GM19468 (cell line): ENCODE results near the gene OSR1.

Source experiments
- ATAC-seq: cut with Tn5 transposase; IDR thresholded peaks from one replicate; pipeline ENCODE4 v1.9.1; 2021; ENCODE audit warnings: mild to moderate bottlenecking, moderate library complexity, moderate number of reproducible peaks; ENCODE audit not compliant: unreplicated experiment; ENCODE audit errors: extremely low read depth

The OSR1 gene

DNA sequence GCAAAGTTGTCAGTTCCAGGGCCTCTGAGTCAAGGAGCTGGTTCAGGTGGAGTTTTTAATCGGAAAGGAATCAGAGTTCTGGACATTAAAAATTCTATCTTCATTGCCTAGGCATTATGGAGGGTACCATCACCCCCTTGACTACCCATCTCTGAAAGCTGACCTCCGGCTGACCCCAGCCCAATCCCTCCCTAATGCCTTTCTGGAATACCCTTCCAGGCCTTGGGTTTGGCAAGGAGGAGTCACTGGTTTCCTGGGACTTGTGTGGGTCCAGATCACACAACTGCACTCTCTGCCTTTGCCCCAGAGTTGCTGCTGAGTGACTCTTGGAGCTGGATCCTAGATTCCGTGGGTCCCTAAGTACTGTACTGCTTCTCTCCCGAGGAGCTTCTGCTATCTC is 1.0 kb upstream of the OSR1 start:
- ATAC-seq: no peak

DNA sequence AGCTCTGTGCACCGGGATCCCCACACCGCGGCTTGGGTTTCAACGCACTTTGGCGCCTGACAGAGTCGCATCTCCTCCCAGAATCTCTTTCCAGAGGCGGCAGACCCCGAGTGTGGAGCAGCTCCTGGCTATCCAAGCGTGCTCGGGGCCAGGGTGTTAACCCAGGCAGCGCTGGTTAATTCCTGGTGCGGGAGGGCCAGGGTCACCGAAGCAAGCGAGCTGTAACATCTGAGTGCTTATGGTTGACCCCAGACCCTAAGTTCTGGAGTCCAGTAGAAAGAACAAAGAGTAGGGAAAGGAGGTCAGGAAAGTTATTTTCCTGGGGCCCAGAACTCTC is 566 bp upstream of the OSR1 start:
- ATAC-seq: no peak

DNA sequence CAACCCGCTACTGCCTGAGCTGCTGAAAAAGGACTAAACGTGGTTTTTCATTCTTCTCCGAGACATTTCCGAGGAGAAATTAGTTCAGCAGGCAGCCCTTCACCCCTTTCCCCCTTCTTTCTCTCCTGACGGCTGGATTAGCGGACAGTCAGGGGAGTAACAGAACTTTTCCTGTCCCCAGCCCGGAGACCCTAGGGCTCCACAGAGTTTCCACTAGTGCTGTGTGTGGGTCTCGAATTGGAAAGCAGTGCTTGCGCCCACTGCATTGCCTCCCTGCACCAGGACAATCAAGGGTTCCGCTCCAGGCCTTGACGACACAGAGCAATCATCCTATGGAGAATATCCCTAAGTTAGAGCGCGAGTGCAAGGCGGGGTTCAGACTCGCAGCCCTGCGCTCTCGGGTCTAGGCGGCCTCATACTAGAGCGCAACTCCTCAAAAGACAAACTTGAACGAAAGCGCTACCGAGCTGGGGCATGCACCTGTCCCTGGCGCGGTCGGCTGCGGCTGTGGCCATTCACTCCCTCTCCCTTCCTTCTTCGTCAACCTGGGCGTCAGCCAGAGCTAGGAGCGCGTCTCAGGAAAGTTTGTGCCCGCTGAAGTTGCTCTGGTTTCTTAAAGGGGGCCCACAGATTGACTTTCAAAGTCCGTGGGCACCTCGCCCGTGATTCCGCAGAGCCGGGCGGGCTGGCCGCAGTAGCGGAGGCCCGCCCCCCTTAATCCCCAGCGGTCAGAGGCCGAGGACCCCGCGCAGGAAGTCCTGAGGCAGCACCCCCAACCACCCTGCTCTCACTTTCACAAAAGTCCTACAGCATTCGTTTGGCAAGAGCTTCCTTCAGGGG is 801 bp downstream of the OSR1 start:
- ATAC-seq: no peak

DNA sequence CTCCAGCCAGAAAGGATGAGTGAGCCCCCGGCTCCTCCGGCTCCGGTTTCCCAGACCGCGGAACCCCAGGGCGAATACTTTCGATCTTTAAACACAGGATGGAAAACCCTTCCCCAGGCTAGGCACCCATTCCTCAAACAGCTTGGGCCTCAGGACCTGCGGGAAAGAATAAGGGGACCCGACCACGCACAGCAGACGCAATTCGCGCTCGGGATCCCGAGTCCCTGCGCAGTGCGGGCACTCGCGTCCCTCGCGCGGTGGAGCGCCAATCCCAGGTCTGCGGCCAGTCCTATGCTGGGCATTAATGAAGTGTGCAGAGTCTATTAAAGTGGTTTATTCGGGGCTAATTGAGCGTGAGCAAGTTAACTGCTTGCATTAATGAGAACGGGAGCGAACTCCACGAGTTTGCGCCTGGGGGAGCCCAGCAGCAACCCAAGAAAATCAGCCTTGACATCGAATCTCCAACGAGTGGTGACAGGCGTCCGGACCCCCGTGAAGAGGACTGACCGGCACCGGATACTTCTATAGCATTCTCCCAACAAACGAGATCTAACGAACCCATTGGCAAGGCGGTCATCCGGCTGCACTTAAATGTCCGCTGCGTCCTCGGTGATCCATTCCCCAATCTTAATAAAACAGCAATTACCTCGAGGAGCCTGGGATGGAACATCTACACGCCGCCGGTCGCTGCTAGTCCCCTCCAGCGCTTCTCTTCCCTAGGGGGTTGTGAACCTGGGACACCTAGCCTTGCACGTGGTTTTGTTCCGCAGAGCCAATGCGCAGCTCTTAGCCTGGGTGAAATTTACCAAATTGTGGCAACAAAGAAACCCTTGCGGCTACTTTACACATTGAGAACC is 1.6 kb downstream of the OSR1 start:
- no peak for ATAC-seq

DNA sequence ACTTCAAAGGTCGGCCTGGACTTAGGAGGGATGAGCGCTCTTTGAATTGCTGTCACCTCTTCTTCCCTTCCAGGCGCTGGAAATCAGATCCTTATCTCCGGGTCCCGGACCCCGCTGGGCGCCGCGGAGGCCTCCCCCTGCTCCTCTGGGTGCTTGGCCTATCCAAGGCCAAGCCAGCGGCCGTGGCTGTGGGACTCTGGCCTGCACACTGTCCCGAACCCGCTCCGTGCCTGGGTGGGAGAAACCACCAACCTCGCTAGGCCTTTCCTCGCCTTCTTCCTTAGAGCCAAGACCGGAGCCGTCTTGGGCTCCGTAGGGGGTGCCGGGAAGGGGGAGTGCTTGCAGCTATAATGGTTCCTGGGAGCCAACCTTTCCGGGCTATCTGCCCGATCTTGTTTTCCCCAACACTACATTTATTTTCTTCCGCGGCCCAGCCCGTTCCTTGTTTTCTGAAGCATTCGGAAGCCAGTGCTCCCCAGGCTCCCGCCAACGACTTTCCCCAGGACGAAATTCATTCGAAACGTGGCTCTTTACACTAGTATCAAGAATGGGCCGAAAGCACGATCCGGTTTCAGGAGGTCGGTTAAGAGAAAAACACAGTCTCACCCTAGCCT is 2.4 kb downstream of the OSR1 start:
- no peak for ATAC-seq

DNA sequence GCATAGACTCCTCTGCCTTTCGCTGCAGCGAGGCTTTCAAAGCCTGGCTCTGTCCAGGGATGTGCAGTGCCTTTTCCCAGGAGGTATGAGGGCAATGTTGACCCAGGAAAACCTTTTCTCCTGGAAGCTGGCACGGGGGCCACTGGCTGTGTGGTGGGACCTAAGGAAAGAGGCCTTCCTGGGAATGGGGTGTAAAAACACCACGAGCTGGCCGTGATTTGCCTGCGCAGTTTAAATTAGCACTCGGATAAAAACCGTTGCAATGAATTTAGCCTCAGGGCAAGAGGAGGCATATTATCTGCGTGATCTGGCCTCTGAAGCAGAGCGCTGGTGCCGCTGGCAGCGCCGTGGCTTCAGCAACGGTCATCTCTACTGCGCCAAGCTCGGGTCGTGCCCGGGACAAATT is 3.0 kb downstream of the OSR1 start:
- no peak for ATAC-seq

DNA sequence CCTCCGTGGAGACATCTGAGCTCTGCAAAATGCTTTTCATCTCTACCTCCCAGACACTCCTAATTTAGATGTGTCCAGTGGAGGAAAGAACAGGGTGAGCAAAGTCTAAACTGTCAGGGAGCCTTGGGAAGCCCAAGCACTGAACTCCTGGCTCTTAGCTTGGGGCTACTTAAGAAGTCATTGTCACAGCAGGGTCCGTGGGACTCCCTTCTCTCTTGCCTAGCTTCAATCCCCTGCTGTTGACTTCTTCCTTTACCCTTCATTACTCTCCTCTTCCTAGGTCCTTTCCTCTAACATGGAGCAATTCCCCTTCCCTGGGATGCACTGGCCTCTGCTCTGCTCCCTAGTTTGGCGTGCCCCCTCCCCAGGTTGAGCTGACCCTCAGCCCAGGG is 3.4 kb downstream of the OSR1 start:
- no peak for ATAC-seq

DNA sequence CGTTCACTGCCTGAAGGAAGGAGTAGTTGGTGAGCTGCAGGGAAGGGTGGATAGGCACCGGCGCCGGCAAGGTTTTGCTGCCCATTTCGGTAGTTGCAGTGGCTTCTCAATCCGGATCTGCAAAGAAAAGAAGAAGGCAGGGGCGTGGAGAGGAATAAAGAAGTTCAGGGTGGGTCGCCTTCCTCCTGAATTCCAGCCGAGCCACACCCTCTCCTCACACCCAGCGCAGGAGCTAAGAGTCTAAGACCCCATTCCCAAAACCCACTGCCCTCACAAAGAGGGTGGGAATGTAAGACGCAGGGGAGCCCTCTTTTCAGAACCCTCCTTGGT is 4.7 kb downstream of the OSR1 start:
- ATAC-seq: no peak

DNA sequence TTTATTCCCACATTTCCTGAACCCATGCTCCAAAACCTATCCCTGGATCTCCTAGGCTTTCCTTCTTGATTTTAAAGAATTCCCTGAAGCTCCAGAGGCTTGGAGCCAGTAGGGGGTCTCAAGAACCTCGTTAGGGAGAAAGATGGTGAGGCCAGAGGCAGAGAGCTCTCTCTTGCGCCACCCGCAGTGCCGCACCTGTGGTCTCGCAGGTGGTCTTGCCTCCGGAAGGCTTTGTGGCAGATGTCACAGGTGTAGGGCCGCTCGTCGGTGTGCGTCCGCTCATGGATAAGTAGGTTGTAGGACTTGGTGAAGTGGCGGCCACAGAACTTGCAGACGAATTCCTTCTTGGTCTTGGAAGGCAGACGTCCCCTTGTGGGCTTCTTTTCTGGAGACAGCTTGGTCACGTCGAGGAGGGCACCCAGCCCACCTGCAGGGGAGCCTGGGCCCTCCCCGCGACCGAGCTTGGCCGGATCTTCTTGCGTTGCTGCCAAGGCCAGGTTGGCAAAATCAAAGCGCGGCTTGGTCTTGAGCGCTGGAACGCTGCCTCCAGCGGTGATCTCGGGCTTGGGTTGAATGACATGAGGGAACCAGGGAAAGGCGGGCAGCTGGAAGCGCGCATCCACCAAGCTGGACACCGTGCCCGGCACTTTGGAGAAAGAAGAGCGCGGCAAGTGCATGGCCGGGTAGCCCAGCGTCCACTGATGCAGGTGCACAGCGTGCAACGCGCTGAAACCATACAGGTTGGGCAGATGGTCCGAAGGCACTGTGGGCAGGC is 5.3 kb downstream of the OSR1 start:
- no peak for ATAC-seq

DNA sequence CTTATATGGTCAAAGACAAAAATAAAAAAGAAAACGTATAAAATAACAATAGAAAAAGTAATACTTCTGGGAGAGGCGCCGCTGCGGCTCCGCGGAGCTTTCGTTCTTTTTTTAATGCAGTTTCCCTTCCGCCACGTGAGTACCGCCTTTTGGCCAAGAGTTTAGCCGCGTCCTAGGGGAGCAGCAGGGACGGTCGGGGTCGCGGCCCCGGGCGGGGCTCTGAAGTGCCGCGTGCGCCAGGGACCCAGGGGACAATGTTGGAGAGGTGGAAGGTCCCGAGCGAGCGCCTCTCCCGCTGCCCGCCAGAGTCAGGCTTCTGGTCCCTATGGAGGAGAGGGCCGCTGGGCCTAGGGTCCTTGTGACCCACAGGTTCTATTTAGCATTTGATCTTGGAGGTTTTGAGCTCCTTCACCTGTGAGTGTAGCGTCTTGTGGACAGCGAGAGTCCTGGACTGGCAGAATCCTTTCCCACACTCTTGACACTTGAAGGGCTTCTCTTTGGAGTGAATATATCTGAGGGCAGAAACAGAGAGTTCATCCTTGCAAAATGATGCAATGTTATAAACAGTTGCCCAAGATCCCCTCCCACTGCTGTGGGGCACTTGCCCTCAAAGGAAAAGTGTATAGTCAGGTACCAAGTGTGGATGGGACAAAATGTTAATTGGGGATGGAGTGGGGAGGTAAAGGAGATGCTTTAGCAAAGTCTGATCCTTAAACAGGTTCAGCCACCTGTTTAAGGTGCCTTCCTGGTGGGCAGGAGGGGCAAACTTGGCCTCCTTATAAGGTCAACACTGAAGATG is 6.3 kb downstream of the OSR1 start:
- ATAC-seq: no peak

DNA sequence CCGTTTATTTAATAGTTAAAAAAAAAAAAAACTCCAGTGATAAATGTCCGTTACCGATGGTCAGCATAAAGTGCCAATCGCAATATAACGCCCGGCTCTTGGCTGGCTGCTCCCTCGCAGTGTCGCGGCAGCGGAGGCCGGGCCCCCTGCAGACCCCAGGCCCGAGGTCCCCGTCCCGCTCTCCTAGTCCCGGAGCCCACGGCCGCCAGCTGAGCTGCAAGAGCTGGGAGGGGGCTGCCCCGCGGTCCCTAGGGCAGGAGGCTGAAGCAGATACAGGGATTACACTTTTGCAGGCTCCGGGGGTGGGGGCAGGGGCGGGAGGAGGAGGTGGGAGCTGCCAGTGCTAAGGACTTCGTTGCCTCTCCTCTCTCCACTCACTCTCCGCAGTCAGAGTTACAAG is 6.9 kb downstream of the OSR1 start:
- no peak for ATAC-seq

DNA sequence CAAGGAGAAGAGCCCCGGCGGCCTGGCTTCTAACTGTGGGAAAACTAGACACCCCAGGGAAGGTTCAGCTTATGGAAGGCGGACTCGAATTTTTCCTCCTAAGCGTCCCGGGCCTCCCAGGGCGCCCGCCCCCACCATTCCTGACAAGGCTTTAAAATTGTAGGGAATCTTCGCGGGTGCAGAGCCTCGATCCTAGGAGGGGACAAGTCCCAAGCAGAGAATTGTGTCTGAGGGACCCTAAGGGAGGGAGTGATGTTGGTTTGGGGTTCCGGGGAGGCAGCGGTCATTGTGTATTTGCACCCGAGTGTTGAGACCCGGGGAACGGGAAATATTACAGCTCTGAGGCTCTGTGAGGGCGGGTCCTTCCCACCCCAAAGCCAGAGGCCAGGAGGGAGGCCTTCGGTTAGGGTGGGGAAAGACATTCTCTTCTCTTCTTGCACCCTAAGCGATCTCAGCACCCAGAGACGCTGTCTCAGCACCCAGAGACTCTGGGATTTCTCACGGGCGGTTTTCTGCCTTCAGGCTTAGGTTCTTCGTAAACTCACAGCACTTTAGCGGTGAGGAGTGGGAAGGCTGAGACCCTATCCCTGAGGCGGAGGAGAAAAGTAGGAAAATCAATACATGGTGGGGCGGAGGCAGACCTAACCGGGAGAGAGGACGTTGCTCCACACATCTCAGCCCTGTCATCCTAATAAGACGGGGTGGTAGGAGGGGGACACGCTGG is 7.6 kb downstream of the OSR1 start:
- ATAC-seq: no peak

DNA sequence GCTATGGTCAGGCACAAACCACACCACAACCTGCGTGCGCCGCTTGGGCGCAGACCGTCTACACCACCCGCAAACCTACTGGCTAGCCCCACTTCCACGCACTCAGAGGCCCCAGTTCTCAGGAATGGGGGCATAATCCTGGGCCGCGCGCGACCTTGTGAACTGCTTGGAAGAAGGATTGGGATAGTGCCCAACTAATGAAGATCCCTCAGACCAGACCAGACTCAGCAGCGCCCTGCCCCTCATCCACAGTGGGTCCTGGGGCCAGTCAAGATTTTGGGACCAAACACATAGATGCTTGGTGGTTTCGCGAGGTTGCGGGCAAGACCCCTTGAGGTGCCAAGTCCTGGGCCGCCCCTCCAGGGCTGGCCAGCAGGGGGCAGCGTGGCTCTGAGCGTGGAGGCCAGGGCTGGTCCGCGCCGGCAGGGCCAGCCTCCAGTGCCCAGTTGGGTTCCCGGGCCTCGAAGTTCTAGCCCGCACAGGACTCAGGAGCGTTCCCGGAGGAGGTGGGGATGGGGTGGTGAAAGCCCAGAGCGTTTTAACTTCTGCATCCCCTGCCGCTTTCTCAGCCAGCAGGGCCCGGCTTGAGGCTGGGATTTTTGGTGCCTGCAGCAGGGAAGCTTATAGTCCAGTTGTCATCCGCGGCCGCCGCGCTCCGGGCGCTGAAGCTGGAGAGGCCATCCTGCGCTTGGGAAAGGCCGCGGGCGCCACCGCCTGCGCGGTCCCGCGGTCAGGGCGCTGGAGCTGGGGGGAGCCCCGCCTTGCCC is 8.3 kb downstream of the OSR1 start:
- no peak for ATAC-seq

DNA sequence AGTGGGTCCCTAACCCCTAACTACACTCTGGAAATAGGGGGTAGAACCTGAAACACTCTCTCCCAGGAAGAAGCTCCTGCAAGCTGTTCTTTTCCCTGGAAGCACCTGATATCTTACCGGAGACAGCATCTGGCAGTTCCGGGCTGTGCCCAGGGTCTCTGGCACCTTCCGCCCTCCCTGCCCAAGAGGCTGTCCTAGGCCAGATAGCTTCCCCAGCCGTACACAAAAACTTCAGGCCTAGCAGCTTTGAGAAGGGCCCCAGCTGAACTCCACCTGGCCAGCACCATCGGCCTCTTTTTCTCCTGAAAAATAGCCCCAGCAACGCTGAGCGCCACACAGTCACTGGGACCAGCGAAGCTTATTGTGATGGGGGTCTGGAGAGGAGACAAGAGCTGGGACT is 9.7 kb downstream of the OSR1 start:
- no peak for ATAC-seq

DNA sequence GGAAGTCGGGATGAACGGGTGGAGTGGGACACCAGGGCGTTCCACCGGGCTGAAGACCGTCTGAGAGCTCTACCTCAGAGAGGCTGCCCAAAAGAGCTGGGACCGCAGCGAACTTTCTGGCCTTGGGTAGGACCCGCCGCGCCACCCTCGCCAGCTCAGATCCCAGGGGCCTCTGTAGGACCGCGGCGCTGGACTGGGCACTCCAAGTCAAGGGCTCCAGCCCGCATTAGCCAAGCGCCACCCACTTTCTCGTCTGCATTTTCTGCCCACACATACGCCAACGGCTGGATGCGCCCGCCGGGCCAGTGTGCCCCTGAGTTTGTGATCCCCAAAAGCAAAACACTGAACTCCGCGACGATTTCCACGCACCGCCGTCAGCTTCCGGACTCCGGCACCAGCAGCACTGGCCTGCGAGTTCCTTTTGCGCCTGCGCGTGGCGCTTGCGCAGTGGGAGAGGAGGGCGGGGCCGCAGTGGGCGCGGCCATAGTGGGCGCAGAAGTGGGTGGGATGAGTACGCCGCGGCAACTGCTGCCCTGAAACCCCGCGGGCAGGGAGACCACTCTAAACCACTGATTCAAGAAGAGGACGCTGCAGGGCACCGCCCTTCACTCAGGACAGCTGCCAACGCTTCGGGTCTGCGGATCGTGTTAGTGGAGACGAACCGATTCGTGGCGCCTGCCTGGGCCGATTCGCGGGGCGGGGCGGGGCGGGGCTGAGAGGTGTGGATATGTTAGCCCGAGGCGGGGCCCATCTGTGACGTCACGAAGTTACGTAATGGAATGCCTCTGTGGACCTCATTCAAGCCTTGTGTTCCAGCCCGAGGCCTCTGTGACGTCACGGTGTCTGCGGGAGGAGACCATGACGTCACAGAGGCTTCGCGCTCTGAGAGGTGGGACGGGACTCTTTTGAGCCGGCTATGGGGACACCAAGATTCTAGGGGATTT is 10.5 kb downstream of the OSR1 start:
- ATAC-seq: peak; percentile 88

DNA sequence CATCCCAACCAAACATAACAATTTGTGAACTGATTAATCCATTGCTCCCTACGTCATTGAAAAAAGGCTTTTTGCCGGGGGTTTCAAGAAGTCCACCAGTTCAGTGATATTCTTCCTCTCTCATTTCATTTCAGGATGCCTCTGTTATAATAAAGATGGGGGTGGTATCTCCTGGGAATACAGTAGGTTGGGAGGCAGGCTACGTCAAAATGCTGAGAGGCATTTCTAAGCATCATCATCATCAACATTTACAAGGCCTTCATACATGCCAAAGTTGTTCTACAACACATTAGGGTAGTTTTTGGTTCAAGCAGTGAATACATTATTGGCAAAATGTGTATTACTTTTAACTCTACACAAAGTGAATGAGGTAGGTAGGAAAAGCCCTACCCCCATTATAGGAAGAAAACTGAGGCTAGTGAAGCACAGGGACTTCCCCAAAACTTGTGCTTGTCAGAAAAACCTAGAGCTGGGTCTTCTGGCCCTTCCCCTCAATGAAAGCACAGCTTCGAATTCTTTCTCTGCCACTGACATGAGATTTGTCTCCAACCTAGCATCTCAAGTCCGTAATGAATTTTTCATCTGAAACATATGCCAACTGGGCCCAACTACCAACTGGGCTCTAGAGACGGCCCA is 11.3 kb downstream of the OSR1 start:
- no peak for ATAC-seq

DNA sequence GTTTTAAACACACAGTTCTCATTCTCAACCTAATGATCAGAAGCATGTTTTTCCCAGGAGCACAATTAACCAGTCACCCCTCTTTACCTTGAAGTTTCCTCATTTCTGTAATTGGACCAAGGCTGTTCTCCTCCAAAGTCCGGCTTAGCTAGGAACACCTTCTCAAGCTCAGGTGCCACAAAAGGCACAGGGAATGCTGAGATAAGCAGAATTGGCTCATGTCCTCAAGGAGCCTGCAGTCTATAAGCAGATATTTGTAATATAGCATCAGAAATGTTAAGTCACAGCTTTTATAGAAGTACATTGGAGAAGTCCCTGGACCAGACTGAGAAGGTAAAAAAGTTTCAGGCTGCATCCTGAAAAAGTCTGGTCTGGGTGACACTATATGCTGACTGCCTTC is 20.7 kb downstream of the OSR1 start:
- no peak for ATAC-seq
